ENCODE measurements around the gene TRABD.
"Not testable (repeated sequence)": the region's sequence is repeated elsewhere in the genome, so short reads cannot be mapped to it uniquely, and the experiment has no call there.

TRABD gene

DNA sequence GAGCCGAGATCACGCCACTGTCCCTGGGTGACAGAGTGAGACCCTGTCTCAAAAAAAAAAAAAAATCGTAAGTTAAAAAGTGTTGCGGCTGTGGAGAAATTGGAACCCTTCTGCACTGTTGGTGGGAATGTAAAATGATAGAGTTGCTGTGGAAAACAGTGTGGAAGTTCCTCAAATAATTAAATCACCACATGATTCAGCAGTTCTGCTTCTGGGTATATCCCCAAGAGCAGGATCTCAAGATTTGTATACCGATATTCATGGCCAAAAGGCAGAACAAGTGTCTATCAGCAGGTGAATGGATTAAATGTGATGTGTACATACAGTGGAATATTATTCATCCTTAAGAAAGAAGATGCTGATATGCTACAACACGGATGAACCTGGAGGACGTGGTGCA is 18.9 kb downstream of the TRABD start:
- DNase-seq: no peak
- TF ChIP-seq GATA1 (IDR thresholded peaks at IDR 0.05; ENCODE audit: low read depth, low read length) (no peak), POLR2A (IDR thresholded peaks at IDR 0.05; ENCODE audit: low read length) (no peak)

DNA sequence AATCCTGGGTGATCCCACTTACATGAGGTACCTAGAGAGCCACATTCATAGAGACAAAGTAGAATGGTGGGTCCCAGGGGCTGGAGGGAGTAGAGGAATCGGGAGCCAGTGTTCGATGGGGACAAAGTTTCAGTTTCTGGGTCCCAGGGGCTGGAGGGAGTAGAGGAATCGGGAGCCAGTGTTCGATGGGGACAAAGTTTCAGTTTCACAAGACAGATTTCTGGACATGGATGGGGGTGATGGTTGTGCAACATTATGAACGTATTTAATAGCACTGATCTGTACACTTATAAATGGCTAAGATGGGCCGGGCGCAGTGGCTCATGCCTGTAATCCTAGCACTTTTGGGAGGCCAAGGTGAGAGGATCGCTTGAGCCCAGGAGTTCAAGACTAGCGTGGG is 19.3 kb downstream of the TRABD start:
- not testable (repeated sequence) for DNase-seq

DNA sequence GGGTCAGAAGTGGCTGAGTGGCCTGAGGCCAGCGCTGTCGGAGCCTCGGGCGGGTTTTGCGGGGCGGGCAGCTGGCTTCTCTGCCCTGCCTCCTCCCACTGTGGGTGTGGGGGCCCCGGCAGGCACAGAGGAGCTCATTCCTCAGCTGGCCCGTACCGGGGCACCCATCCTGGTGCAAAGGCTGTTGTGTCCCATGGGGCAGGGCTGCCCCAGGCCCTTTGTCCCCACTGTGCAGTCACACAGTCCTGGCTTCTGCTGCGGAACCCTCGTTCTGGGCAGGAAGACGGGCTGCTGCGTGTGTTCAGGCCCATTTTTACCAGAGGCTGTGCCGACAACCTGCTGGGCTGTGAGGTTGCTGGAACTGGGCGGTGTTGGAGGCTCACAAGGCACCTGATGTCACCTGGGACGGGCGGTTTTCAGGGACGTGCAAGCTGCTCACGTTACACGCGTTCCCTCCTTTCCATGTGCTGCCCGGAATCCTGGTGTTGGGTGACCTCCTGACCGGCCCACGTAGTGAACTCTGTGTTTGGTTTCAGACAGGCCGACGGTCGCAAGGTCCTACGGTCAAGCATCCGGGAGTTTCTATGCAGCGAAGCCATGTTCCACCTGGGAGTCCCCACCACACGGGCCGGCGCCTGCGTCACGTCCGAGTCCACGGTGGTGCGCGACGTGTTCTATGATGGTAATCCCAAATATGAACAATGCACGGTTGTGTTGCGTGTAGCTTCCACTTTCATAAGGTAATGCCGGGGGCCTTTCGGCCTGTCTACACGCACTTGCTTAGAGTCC is 20.3 kb downstream of the TRABD start:
- TF ChIP-seq GATA1 (IDR thresholded peaks at IDR 0.05; ENCODE audit: low read depth, low read length) (no peak), POLR2A (IDR thresholded peaks at IDR 0.05; ENCODE audit: low read length) (no peak)
- no peak for DNase-seq

DNA sequence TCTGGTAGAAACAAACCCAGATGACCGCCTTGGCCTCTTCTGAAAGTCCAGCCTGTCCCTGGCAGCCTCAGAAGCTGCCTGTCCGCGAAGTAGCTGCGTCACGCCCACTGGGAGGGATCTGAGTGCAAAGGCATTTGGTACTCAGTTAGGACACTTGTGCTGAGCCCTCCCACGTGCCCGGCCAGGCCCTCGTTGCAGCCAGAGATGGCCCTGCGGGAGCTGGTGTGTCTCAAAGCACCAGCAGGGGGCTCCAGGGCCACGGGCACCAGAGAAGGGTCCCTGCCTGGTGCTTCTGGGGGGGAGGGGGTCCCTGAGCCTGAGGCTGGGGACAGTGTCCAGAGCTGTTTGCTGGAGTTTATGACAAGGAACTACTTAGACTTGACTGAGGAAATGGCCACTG is 20.9 kb downstream of the TRABD start:
- no peak for TF ChIP-seq POLR2A (IDR thresholded peaks at IDR 0.05; ENCODE audit: low read length)
- no peak for TF ChIP-seq GATA1 (IDR thresholded peaks at IDR 0.05; ENCODE audit: low read depth, low read length)
- DNase-seq: peak; percentile 25 to 28

DNA sequence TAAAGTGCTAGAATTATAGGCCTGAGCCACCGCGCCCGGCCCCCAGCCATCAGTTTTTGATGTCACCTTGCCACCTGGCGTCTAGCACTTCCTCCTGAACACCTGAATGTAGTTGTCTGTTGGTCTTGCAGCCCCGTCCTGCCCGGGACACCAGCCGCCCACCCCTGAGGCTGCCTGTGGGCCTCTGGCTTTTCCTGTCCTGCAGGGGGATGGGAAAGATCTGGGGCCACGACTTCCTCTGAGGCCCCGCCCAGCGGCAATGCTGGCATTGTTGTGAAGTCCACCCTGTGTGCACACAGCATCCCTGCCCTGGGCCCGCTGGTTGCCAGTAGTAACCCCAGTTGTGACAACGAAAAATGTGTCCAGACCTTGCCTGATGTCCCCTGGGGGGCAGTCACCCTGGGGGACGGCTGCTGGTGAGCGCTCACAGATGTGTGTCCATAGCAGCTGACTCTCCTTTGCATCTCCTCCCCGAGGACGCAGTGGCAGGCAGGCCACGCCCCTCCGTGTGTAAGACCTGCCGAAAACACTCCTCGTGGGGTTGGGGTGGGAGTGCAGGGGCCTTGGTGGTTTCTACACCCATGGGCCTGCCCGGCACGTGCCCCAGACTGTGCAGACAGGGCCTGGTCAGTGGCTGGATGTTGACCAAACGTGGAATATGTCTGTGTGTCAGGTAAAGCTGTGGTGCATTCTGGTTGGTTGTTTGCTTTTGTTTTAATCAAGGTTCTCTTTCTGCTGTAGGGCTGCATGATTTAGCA is 21.8 kb downstream of the TRABD start:
- TF ChIP-seq GATA1 (IDR thresholded peaks at IDR 0.05; ENCODE audit: low read depth, low read length) (no peak), POLR2A (IDR thresholded peaks at IDR 0.05; ENCODE audit: low read length) (no peak)
- DNase-seq: no peak

DNA sequence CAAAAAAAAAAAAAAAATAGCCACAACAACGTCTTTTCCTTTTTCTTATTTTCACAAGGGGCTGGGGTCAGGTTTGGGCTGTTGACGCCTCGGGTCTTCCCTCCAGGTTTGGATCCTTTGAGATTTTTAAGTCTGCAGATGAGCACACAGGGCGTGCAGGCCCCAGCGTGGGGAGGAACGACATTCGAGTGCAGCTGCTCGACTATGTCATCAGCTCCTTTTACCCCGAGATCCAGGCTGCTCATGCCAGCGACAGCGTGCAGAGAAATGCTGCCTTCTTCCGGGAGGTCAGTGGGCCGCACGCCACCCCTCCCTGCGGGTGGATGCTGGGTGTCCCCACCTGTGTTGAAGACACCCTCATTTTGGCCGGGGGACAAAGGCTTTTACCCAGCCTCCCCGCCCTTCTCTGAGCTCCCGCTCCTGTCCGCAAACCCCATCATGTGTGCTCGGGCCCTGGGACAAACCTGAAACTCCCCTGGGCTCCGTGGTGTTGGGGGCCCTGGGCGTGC is 22.8 kb downstream of the TRABD start:
- DNase-seq: no peak
- TF ChIP-seq GATA1 (IDR thresholded peaks at IDR 0.05; ENCODE audit: low read depth, low read length) (no peak), POLR2A (IDR thresholded peaks at IDR 0.05; ENCODE audit: low read length) (no peak)

DNA sequence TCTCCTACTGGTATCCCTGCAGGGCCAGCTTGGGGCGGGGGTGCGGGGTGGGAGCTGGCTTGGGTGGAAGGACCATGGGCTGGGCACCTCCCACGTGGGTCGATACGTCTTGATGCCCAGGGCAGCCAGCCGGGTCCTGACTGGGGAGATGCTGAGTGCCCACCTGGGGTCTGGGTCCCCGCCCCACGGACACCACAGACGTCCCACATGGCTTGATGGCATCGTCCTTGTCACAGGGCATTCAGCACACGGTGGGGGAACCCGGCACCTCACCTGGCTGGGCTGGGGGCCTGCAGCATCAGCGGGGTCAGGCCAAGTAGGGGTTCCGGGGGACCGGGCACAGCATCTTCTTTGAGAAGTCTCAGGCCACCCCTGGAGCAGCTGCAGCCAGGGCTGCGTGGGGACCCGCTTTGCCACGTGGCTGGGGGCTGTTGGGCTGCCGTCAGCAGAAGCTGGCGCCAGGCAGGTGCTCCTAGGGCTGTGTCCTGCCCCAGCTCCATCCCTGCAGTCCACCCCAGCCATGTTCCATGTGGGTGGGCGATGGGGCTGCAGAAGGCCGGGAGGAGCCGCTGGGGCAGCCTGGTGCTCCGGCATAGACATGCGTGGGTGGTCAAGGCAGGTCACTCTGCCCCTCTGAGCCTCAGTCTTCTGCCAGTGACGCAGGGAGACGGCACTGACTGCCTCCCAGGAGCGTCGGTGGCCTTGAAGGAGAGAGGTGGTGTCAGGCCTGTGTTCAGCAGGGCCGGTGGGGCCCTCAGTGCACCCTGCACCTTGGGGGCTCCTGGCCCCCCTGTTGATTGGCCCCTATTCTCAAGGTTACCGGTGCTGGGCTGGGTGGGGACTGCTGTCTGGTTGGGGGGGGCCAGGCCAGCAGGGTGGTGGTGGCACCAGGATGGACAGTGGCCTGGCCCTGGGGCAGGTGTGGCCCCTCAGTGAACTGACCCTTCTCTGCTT is 23.5 kb downstream of the TRABD start:
- TF ChIP-seq POLR2A (IDR thresholded peaks at IDR 0.05; ENCODE audit: low read length) (peak; percentile 15), GATA1 (IDR thresholded peaks at IDR 0.05; ENCODE audit: low read depth, low read length) (no peak)
- no peak for DNase-seq

DNA sequence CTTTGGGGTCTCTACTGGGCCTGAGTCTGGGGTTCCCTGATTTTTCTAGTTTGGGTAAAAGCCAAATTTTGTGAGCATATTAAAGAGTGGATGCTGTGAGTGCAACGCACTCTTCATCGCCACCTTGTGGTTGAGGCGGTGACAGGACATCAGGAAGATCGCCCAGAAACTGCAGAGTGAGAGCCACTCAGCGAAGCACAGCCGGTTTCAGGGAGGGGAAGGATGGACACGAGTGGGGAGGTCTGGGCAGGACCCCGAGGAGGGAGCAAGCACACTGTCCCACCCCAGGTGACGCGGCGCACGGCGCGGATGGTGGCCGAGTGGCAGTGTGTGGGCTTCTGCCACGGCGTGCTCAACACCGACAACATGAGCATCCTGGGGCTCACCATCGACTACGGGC is 24.2 kb downstream of the TRABD start:
- peak; percentile 71 to 83 for DNase-seq
- no peak for TF ChIP-seq GATA1 (IDR thresholded peaks at IDR 0.05; ENCODE audit: low read depth, low read length)
- TF ChIP-seq POLR2A (IDR thresholded peaks at IDR 0.05; ENCODE audit: low read length): no peak

DNA sequence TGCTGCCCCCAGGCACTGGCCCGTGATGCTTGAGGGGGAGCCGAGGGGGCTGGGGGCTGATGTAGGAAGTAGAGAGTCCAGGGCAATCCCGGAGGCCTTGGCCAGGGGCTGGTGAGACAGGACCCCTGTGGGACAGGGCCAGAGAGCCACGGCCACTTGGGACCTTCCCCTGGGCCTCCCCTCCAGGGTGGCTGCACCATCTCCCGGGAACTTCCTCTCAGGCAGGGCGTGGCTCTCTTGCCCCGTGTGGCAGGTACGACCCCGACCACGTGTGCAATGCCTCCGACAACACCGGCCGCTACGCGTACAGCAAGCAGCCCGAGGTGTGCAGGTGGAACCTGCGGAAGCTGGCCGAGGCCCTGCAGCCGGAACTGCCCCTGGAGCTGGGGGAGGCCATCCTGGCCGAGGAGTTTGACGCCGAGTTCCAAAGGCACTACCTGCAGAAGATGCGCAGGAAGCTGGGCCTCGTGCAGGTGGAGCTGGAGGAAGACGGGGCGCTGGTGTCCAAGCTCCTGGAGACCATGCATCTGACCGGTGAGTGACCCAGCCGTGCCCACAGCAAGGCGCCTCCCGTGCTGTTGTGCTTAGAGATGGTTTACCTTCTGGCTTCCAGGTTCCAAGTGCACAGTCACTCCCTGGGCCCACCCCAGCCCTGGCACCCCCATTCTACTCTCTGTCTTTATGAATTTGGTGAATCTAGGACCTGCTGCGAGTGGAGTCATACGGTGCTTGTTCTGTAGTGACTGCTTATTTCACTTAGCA is 24.8 kb downstream of the TRABD start:
- TF ChIP-seq POLR2A (IDR thresholded peaks at IDR 0.05; ENCODE audit: low read length): no peak
- TF ChIP-seq GATA1 (IDR thresholded peaks at IDR 0.05; ENCODE audit: low read depth, low read length): no peak
- DNase-seq: no peak

DNA sequence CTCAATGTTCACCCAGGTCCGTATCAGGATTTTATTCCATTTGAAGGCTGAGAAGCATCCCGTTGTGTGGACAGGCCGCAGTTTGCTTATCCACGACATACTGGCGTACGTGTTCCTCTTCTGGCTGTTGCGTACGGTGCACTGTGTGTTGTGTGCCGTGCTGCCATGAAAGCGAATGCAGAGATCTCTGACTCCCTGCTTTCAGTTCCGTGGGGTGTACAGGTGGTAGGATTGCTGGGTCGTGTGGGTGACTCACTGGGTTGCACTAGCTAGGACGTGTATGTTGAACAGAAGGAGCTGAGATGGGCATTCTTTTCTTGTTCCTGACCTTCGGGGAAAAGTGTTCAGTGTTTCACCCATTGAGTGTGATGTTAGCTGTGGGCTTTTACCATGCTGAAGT is 25.4 kb downstream of the TRABD start:
- DNase-seq: no peak

DNA sequence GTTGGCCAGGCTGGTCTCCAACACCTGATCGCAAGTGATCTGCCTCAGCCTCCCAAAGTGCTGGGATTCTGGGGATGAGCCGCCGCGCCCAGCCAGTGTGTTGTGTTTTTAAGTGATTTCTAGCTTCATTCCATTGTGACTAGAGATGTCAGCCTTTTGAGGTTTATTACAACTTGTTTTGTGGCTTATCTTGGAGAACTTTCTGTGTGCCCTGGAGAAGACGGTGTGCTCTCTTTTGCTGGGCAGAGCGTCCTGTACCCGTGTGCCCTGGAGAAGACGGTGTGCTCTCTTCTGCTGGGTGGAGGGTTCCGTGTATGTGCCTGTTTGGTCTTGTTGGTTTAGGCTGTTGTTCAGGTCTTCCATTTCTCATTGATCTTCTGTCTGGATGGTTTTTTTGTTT is 27.6 kb downstream of the TRABD start:
- no peak for DNase-seq

More for the DNA sequence above, 25.4 kb downstream of the TRABD start:
- TF ChIP-seq GATA1 (IDR thresholded peaks at IDR 0.05; ENCODE audit: low read depth, low read length) (no peak), POLR2A (IDR thresholded peaks at IDR 0.05; ENCODE audit: low read length) (no peak)

DNA sequence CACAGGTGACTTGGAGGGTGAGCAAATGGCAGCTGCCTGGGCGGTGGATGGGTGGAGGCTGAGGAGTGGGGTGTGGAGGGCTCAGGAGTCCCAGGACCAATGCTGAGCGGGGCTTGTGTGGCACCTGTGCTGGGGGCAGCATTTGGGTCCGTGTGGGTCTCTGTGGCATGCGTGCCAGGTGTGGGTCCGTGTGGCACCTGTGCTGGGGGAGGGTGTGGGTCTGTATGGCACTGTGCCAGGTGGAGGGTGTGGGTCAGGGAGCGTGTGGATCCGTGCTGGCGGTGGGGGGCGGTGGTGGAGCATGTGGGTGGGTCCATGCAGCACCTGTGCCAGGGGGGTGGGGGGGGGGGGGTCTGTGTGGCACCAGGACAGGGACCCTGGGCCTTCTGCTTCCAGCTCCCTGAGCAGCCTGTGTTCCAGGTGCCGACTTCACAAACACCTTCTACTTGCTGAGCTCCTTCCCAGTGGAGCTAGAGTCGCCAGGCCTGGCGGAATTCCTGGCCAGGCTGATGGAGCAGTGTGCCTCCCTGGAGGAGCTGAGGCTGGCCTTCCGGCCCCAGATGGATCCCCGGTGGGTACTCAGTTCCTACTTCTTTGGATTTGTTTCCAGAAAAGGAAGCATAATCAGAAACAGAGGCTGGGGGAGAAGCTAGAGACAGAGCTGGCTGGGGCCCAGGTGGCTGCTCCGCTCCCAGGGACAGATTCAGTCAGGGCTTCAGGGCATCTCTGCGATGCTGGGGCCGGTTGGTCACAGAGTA is 29.8 kb downstream of the TRABD start:
- TF ChIP-seq GATA1 (IDR thresholded peaks at IDR 0.05; ENCODE audit: low read depth, low read length) (no peak), POLR2A (IDR thresholded peaks at IDR 0.05; ENCODE audit: low read length) (no peak)
- no peak for DNase-seq

More for the DNA sequence above, 27.6 kb downstream of the TRABD start:
- TF ChIP-seq POLR2A (IDR thresholded peaks at IDR 0.05; ENCODE audit: low read length): no peak
- no peak for TF ChIP-seq GATA1 (IDR thresholded peaks at IDR 0.05; ENCODE audit: low read depth, low read length)

Measured in erythroblast (primary cell).